Epithelial cell of proximal tubule (primary cell): ENCODE measurements around the gene HLA-DMA. TPM values are rescaled to one million over a fixed set of nuclear protein-coding genes. Genes with fewer than 3 reads are reported as not detected.
A peak's percentile ranks its signal among the peaks of the same experiment; 100 is the strongest.

Source experiments
- DNase-seq: peaks from one replicate; pipeline ENCODE4 v3.0.0-alpha.2; 2011; ENCODE audit warnings: low read depth
- H3K4me3 ChIP-seq: 2 replicates; pipeline ENCODE4 v1.5.1; 2011; ENCODE audit warnings: low read depth, mild to moderate bottlenecking, low read length
- CTCF ChIP-seq: conservative IDR thresholded peaks from 2 replicates; pipeline ENCODE4 v1.5.1; 2012; ENCODE audit warnings: low read depth, mild to moderate bottlenecking, low read length
- total RNA-seq: library from RNA; depleted of rRNA; stranded (reverse); fragments of >200 nt; gene quantifications from 2 replicates; pipeline ENCODE4 v1.2.3, GENCODE V29; 2015

The HLA-DMA gene
- total RNA-seq, 1 donor from 2014 or later = 2.0 TPM

- TF ChIP-seq CTCF = no peak
- peak overlapping the region; percentile 77 for H3K4me3 ChIP-seq
- peak; percentile 10 for DNase-seq
Measured at GRCh38 chr6:32970413-32971241, 17.7 kb upstream of the HLA-DMA start.

GRCh38 chr6:32969685-32970412 lies 17.0 kb upstream of the HLA-DMA start:
- peak overlapping the region; percentile 77 for H3K4me3 ChIP-seq
- peak; percentile 25 for TF ChIP-seq CTCF
- DNase-seq = no peak

- no peak for DNase-seq
- peak overlapping the region; percentile 77 for H3K4me3 ChIP-seq
- no peak for TF ChIP-seq CTCF
Measured at GRCh38 chr6:32968867-32969684, 16.2 kb upstream of the HLA-DMA start.

GRCh38 chr6:32968093-32968866 lies 15.4 kb upstream of the HLA-DMA start, which contains the start of gene BRD2:
Gene BRD2 (plus strand): TSS chr6:32968594. CDS start chr6:32972899, 4,305 bp downstream.
- no peak for TF ChIP-seq CTCF
- H3K4me3 ChIP-seq = peak within 1 kb of the TSS; percentile 77
- no peak for DNase-seq

GRCh38 chr6:32967151-32968091 lies 14.5 kb upstream of the HLA-DMA start:
- DNase-seq = no peak

More at GRCh38 chr6:32967151-32968091, 14.5 kb upstream of the HLA-DMA start:
- TF ChIP-seq CTCF = peak; percentile 65
- peak overlapping the region; percentile 77 for H3K4me3 ChIP-seq
